NCI-H187 (cell line): Measurements from ENCODE around the gene SSTR5.

Source experiments
- DNase-seq, 2 experiments: peaks; one replicate each; lab custom pipeline; 2025; lab: John Stamatoyannopoulos, UW

SSTR5 gene

GRCh38 chr16:1054660-1055556, 17.6 kb upstream of the SSTR5 start:
- DNase-seq, result no peak

GRCh38 chr16:1055557-1055924, 17.0 kb upstream of the SSTR5 start:
- no peak for DNase-seq

- no peak for DNase-seq
Observed at GRCh38 chr16:1056196-1056595, 16.4 kb upstream of the SSTR5 start.

GRCh38 chr16:1057252-1057932, 15.2 kb upstream of the SSTR5 start:
- no peak for DNase-seq

GRCh38 chr16:1058216-1058615, 14.3 kb upstream of the SSTR5 start:
- no peak for DNase-seq

- DNase-seq, result no peak
Observed at GRCh38 chr16:1059310-1059709, 13.2 kb upstream of the SSTR5 start.

GRCh38 chr16:1060416-1061340, 11.9 kb upstream of the SSTR5 start:
- DNase-seq, result no peak

- no peak for DNase-seq
Observed at GRCh38 chr16:1061769-1062505, 10.6 kb upstream of the SSTR5 start.

GRCh38 chr16:1062895-1063294, 9.7 kb upstream of the SSTR5 start:
- DNase-seq, result no peak

- DNase-seq, result no peak
Observed at GRCh38 chr16:1063728-1064127, 8.8 kb upstream of the SSTR5 start.

- no peak for DNase-seq
Observed at GRCh38 chr16:1065469-1066128, 6.9 kb upstream of the SSTR5 start.

- DNase-seq, result no peak
Observed at GRCh38 chr16:1066584-1067172, 5.9 kb upstream of the SSTR5 start.

GRCh38 chr16:1067629-1068028, 4.9 kb upstream of the SSTR5 start:
- no peak for DNase-seq

GRCh38 chr16:1068451-1068850, 4.1 kb upstream of the SSTR5 start:
- DNase-seq, result no peak

GRCh38 chr16:1069154-1069553, 3.4 kb upstream of the SSTR5 start:
- no peak for DNase-seq

- DNase-seq, result no peak
Observed at GRCh38 chr16:1070084-1070863, 2.3 kb upstream of the SSTR5 start.

GRCh38 chr16:1070864-1071408, 1.6 kb upstream of the SSTR5 start:
- no peak for DNase-seq

GRCh38 chr16:1071561-1072225, 854 bp upstream of the SSTR5 start:
- DNase-seq, result no peak

GRCh38 chr16:1073262-1073558, 663 bp downstream of the SSTR5 start:
- no peak for DNase-seq
